ENCODE data around the gene CELSR3.

- TF ChIP-seq TAF1 (IDR thresholded peaks at IDR 0.05; ENCODE audit: borderline replicate concordance, low read depth, low read length) (no peak), POLR2A (IDR thresholded peaks at IDR 0.05; ENCODE audit: low read depth, low read length) (no peak), POLR2AphosphoS5 (IDR thresholded peaks at IDR 0.05; ENCODE audit: low read depth, low read length) (no peak)
Observed at GRCh38 chr3:48642605-48643004, 20.1 kb downstream of the CELSR3 start.

Data from GM12892 (cell line).